ENCODE results near the gene ULK2.
A peak's percentile ranks its signal among the peaks of the same experiment; 100 is the strongest.

ULK2 gene

GRCh38 chr17:19738757-19739156, 129.0 kb downstream of the ULK2 start:
- no peaks in the 10 kb centered on the region for H3K4me1 Mint-ChIP-seq
- H3K4me3 Mint-ChIP-seq, result no peak overlapping the region
- no peaks in the 10 kb centered on the region for H3K9me3 Mint-ChIP-seq
- H3K36me3 Mint-ChIP-seq (ENCODE audit: insufficient read depth), result peaks cover 2% of the 10 kb centered on the region
- no peak overlapping the region for H3K27ac Mint-ChIP-seq (ENCODE audit: low read depth)
- no peak for DNase-seq (ENCODE audit: low spot score in 2 of 2)
- H3K27me3 Mint-ChIP-seq, result no peaks in the 10 kb centered on the region
- no peak for ATAC-seq (replicated peaks; ENCODE audit: extremely low read depth, poor library complexity, severe bottlenecking)

- Mint-ChIP-seq H3K36me3 (ENCODE audit: insufficient read depth) (peaks cover 2% of the 10 kb centered on the region), H3K4me1 (no peaks in the 10 kb centered on the region), H3K27ac (ENCODE audit: low read depth) (no peak overlapping the region), H3K4me3 (no peak overlapping the region), H3K9me3 (no peaks in the 10 kb centered on the region), H3K27me3 (no peaks in the 10 kb centered on the region)
- no peak for DNase-seq (ENCODE audit: low spot score in 2 of 2)
- no peak for ATAC-seq (replicated peaks; ENCODE audit: extremely low read depth, poor library complexity, severe bottlenecking)
These were observed 129.7 kb downstream of the ULK2 start for GRCh38 chr17:19738073-19738449.

GRCh38 chr17:19737305-19738072, 130.2 kb downstream of the ULK2 start:
- Mint-ChIP-seq H3K36me3 (ENCODE audit: insufficient read depth) (peaks cover 2% of the 10 kb centered on the region), H3K9me3 (no peaks in the 10 kb centered on the region), H3K4me3 (no peak overlapping the region), H3K4me1 (no peaks in the 10 kb centered on the region), H3K27ac (ENCODE audit: low read depth) (no peak overlapping the region), H3K27me3 (no peaks in the 10 kb centered on the region)
- DNase-seq (ENCODE audit: low spot score in 2 of 2) (no peak), ATAC-seq (replicated peaks; ENCODE audit: extremely low read depth, poor library complexity, severe bottlenecking) (no peak)

GRCh38 chr17:19736071-19736470, 131.7 kb downstream of the ULK2 start:
- Mint-ChIP-seq H3K27me3 (no peaks in the 10 kb centered on the region), H3K4me1 (no peaks in the 10 kb centered on the region), H3K4me3 (no peak overlapping the region), H3K9me3 (no peaks in the 10 kb centered on the region), H3K27ac (ENCODE audit: low read depth) (no peak overlapping the region), H3K36me3 (ENCODE audit: insufficient read depth) (peaks cover 2% of the 10 kb centered on the region)
- no peak for ATAC-seq (replicated peaks; ENCODE audit: extremely low read depth, poor library complexity, severe bottlenecking)
- DNase-seq (ENCODE audit: low spot score in 2 of 2), result no peak

GRCh38 chr17:19733953-19734526, 133.7 kb downstream of the ULK2 start:
- Mint-ChIP-seq H3K4me1 (no peaks in the 10 kb centered on the region), H3K9me3 (no peaks in the 10 kb centered on the region), H3K4me3 (no peak overlapping the region), H3K27me3 (no peaks in the 10 kb centered on the region), H3K36me3 (ENCODE audit: insufficient read depth) (peaks cover 2% of the 10 kb centered on the region), H3K27ac (ENCODE audit: low read depth) (no peak overlapping the region)
- DNase-seq (ENCODE audit: low spot score in 2 of 2) (no peak), ATAC-seq (replicated peaks; ENCODE audit: extremely low read depth, poor library complexity, severe bottlenecking) (no peak)

GRCh38 chr17:19731626-19732025, 136.1 kb downstream of the ULK2 start:
- Mint-ChIP-seq H3K4me3 (no peak overlapping the region), H3K27ac (ENCODE audit: low read depth) (no peak overlapping the region), H3K9me3 (no peaks in the 10 kb centered on the region), H3K36me3 (ENCODE audit: insufficient read depth) (peaks cover 2% of the 10 kb centered on the region), H3K4me1 (no peaks in the 10 kb centered on the region), H3K27me3 (no peaks in the 10 kb centered on the region)
- ATAC-seq (replicated peaks; ENCODE audit: extremely low read depth, poor library complexity, severe bottlenecking) (no peak), DNase-seq (ENCODE audit: low spot score in 2 of 2) (no peak)

- Mint-ChIP-seq H3K36me3 (ENCODE audit: insufficient read depth) (peaks cover 2% of the 10 kb centered on the region), H3K4me1 (no peaks in the 10 kb centered on the region), H3K27ac (ENCODE audit: low read depth) (no peak overlapping the region), H3K27me3 (no peaks in the 10 kb centered on the region), H3K9me3 (no peaks in the 10 kb centered on the region), H3K4me3 (no peak overlapping the region)
- ATAC-seq (replicated peaks; ENCODE audit: extremely low read depth, poor library complexity, severe bottlenecking), result no peak
- DNase-seq (ENCODE audit: low spot score in 2 of 2), result no peak
These were observed 136.9 kb downstream of the ULK2 start for GRCh38 chr17:19730843-19731242.

- ATAC-seq (replicated peaks; ENCODE audit: extremely low read depth, poor library complexity, severe bottlenecking) (no peak), DNase-seq (ENCODE audit: low spot score in 2 of 2) (no peak)
- Mint-ChIP-seq H3K4me3 (no peak overlapping the region), H3K36me3 (ENCODE audit: insufficient read depth) (no peaks in the 10 kb centered on the region), H3K4me1 (no peaks in the 10 kb centered on the region), H3K9me3 (no peaks in the 10 kb centered on the region), H3K27ac (ENCODE audit: low read depth) (no peak overlapping the region), H3K27me3 (no peaks in the 10 kb centered on the region)
These were observed 137.8 kb downstream of the ULK2 start for GRCh38 chr17:19729900-19730299.

- Mint-ChIP-seq H3K36me3 (ENCODE audit: insufficient read depth) (no peaks in the 10 kb centered on the region), H3K27ac (ENCODE audit: low read depth) (no peak overlapping the region), H3K4me1 (no peaks in the 10 kb centered on the region), H3K27me3 (no peaks in the 10 kb centered on the region), H3K4me3 (no peak overlapping the region), H3K9me3 (no peaks in the 10 kb centered on the region)
- DNase-seq (ENCODE audit: low spot score in 2 of 2), result no peak
- no peak for ATAC-seq (replicated peaks; ENCODE audit: extremely low read depth, poor library complexity, severe bottlenecking)
These were observed 139.6 kb downstream of the ULK2 start for GRCh38 chr17:19728084-19728495.

GRCh38 chr17:19727501-19728078, 140.1 kb downstream of the ULK2 start:
- no peaks in the 10 kb centered on the region for H3K36me3 Mint-ChIP-seq (ENCODE audit: insufficient read depth)
- H3K9me3 Mint-ChIP-seq, result no peaks in the 10 kb centered on the region
- H3K4me1 Mint-ChIP-seq, result no peaks in the 10 kb centered on the region
- DNase-seq (ENCODE audit: low spot score in 2 of 2), result no peak
- H3K4me3 Mint-ChIP-seq, result no peak overlapping the region
- no peak for ATAC-seq (replicated peaks; ENCODE audit: extremely low read depth, poor library complexity, severe bottlenecking)
- peaks cover 1% of the 10 kb centered on the region for H3K27me3 Mint-ChIP-seq
- no peak overlapping the region for H3K27ac Mint-ChIP-seq (ENCODE audit: low read depth)

- Mint-ChIP-seq H3K36me3 (ENCODE audit: insufficient read depth) (no peaks in the 10 kb centered on the region), H3K27ac (ENCODE audit: low read depth) (no peak overlapping the region), H3K27me3 (peaks cover 9% of the 10 kb centered on the region), H3K4me3 (no peak overlapping the region), H3K9me3 (no peaks in the 10 kb centered on the region), H3K4me1 (no peaks in the 10 kb centered on the region)
- ATAC-seq (replicated peaks; ENCODE audit: extremely low read depth, poor library complexity, severe bottlenecking) (no peak), DNase-seq (ENCODE audit: low spot score in 2 of 2) (no peak)
These were observed 140.9 kb downstream of the ULK2 start for GRCh38 chr17:19726631-19727376.

- Mint-ChIP-seq H3K4me3 (peak overlapping the region; percentile 74), H3K4me1 (no peaks in the 10 kb centered on the region), H3K36me3 (ENCODE audit: insufficient read depth) (no peaks in the 10 kb centered on the region), H3K27ac (ENCODE audit: low read depth) (peak overlapping the region; percentile 66), H3K9me3 (no peaks in the 10 kb centered on the region), H3K27me3 (peaks cover 18% of the 10 kb centered on the region)
- ATAC-seq (replicated peaks; ENCODE audit: extremely low read depth, poor library complexity, severe bottlenecking) (no peak), DNase-seq (ENCODE audit: low spot score in 2 of 2) (no peak)
These were observed 142.2 kb downstream of the ULK2 start for GRCh38 chr17:19725486-19725885.

Measured in central memory CD8-positive, alpha-beta T cell (primary cell).